A673 (cell line): Measurements from ENCODE around the gene CTTN. TPM values are rescaled to one million over a fixed set of nuclear protein-coding genes. Genes with fewer than 3 reads are reported as not detected.

Experiments used
- BruUV-seq: library from RNA; stranded (reverse); fragments of 400-500 nt; replicated peaks from 2 replicates; lab custom pipeline; 2021; lab: Mats Ljungman, UMichigan
- CTCF ChIA-PET: fragments of 300-600 bp; sonication (Branson Sonifier 250); formaldehyde crosslinking; loops from one replicate; lab custom pipeline; 2022; ENCODE audit warnings: antibody characterized with exemption; lab: Charles Lee
- POLR2A ChIA-PET: fragments of 300-600 bp; sonication (Branson Sonifier 250); formaldehyde crosslinking; loops from one replicate; lab custom pipeline; 2022; ENCODE audit warnings: antibody characterized with exemption; ENCODE audit not compliant: low non-redundant PET; lab: Charles Lee
- DNase-seq: peaks from one replicate; pipeline ENCODE4 v3.0.0-alpha.2; 2015; ENCODE audit warnings: low spot score
- H3K27ac ChIP-seq: fragments of 200-600 bp; sonication (generic); 2 replicates; pipeline ENCODE4 v1.5.1; 2016; ENCODE audit warnings: mixed run types, low read depth, mild to moderate bottlenecking, mixed read lengths, antibody characterized with exemption, low read length; ENCODE audit not compliant: poor library complexity, severe bottlenecking
- H3K27me3 ChIP-seq: fragments of 200-600 bp; sonication (generic); replicated peaks from 2 replicates; pipeline ENCODE4 v1.6.1; 2017; ENCODE audit warnings: mixed run types, low read depth, mild to moderate bottlenecking, mixed read lengths, antibody characterized with exemption, low read length; ENCODE audit not compliant: insufficient read depth, poor library complexity
- H3K36me3 ChIP-seq: fragments of 200-600 bp; sonication (generic); 2 replicates; pipeline ENCODE4 v1.6.1; 2016; ENCODE audit warnings: mixed run types, mild to moderate bottlenecking, mixed read lengths, antibody characterized with exemption, low read length; ENCODE audit not compliant: insufficient read depth, poor library complexity, severe bottlenecking
- H3K4me1 ChIP-seq: fragments of 200-600 bp; sonication (generic); 2 replicates; pipeline ENCODE4 v1.6.1; 2017; ENCODE audit warnings: mixed run types, mild to moderate bottlenecking, mixed read lengths, antibody characterized with exemption, low read length; ENCODE audit not compliant: insufficient read depth, poor library complexity, severe bottlenecking
- H3K4me3 ChIP-seq: fragments of 200-600 bp; sonication (generic); 2 replicates; pipeline ENCODE4 v1.5.1; 2016; ENCODE audit warnings: low read depth, mixed run types, mild to moderate bottlenecking, mixed read lengths, low read length; ENCODE audit not compliant: poor library complexity, severe bottlenecking
- H3K9me3 ChIP-seq: fragments of 200-600 bp; sonication (generic); 2 replicates; pipeline ENCODE4 v1.6.1; 2016; ENCODE audit warnings: mixed run types, low read depth, mild to moderate bottlenecking, mixed read lengths, antibody characterized with exemption, low read length; ENCODE audit not compliant: poor library complexity, severe bottlenecking
- EZH2 ChIP-seq: fragments of 200-600 bp; sonication (generic); IDR thresholded peaks from 2 replicates; pipeline ENCODE4 v1.6.1; 2017; ENCODE audit warnings: borderline replicate concordance, low read depth, mild to moderate bottlenecking, mixed read lengths, antibody characterized with exemption, low read length; ENCODE audit not compliant: poor library complexity, severe bottlenecking
- intact Hi-C: fragments of 100-400 bp; cut with micrococcal nuclease; formaldehyde crosslinking; loops from one replicate; pipeline ENCODE4 v1.10.0; 2022; ENCODE audit not compliant: unreplicated experiment
- total RNA-seq: library from RNA; stranded (reverse); gene quantifications from 2 replicates; pipeline ENCODE4 v1.2.3, GENCODE V29; 2021
- TF ChIP-seq, protein P1 (sequence below): fragments of 300-800, 200-600 bp; sonication (generic); conservative IDR thresholded peaks from 2 replicates; pipeline ENCODE4 v1.5.1; 2017; ENCODE audit warnings: low read depth, mild to moderate bottlenecking, antibody characterized with exemption, low read length, moderate library complexity, mixed read lengths

CTTN gene
- total RNA-seq, 1 experiment from 2014 or later: 247 TPM

GRCh38 chr11:70364745-70365543 is 33.4 kb upstream of the CTTN start:
- H3K36me3 ChIP-seq: peaks cover 60% of the 10 kb centered on the region
- H3K4me3 ChIP-seq: no peak overlapping the region
- POLR2A ChIA-PET: no interaction called here
- H3K27ac ChIP-seq: no peak overlapping the region
- no TSS peak for BruUV-seq
- H3K27me3 ChIP-seq: no peaks in the 10 kb centered on the region
- intact Hi-C loops: no loop called here
- CTCF ChIA-PET: no interaction called here
- H3K4me1 ChIP-seq: peaks cover 6% of the 10 kb centered on the region
- DNase-seq: no peak
- TF ChIP-seq, protein P1, sequence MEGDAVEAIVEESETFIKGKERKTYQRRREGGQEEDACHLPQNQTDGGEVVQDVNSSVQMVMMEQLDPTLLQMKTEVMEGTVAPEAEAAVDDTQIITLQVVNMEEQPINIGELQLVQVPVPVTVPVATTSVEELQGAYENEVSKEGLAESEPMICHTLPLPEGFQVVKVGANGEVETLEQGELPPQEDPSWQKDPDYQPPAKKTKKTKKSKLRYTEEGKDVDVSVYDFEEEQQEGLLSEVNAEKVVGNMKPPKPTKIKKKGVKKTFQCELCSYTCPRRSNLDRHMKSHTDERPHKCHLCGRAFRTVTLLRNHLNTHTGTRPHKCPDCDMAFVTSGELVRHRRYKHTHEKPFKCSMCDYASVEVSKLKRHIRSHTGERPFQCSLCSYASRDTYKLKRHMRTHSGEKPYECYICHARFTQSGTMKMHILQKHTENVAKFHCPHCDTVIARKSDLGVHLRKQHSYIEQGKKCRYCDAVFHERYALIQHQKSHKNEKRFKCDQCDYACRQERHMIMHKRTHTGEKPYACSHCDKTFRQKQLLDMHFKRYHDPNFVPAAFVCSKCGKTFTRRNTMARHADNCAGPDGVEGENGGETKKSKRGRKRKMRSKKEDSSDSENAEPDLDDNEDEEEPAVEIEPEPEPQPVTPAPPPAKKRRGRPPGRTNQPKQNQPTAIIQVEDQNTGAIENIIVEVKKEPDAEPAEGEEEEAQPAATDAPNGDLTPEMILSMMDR: no peak
- no peak for TF ChIP-seq EZH2
- H3K9me3 ChIP-seq: no peaks in the 10 kb centered on the region

DNA sequence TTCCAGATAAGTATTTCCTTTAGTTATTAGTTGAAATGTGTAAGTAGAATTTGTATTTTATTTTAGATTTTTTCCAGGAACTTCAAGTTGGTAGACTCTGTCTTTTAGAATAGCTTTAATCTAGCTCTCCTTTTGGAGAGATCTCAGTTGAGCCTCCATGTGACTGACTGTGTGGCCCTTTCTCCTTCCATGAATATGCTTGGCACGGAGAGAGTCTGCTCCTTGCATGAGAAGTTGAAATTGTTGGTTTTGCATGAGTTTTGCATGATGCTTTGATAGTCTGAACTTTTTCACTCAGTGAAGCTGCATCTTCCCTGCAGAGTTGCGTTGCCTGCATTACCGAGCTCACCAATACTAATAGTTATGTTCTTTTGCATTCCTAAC is 32.8 kb upstream of the CTTN start:
- no TSS peak for BruUV-seq
- no peak for TF ChIP-seq EZH2
- TF ChIP-seq, protein P1: no peak
- DNase-seq: no peak
- POLR2A ChIA-PET: no interaction called here
- Histone ChIP-seq H3K27ac (no peak overlapping the region), H3K4me3 (no peak overlapping the region), H3K27me3 (no peaks in the 10 kb centered on the region), H3K9me3 (no peaks in the 10 kb centered on the region), H3K36me3 (peaks cover 60% of the 10 kb centered on the region), H3K4me1 (peaks cover 6% of the 10 kb centered on the region)
- CTCF ChIA-PET: no interaction called here
- intact Hi-C loops: no loop called here

DNA sequence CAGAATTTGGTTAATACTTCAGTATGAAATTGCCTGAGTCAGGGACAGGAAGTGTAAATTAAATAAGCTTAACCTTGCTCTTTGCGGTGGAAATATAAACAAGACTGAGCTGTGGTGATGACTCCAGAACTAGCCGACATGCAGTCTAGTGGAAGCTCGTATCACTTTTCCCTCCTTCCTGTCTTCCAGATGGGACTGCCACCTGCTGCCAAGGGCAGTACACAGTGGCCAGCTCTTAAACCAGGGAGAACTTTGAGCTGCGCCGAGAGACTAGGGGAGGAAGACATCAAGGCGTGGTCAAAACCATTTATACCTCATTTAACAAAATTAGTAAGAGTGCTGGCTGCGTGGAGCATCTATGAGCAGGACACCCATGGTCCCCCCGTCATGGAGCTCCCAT is 31.3 kb upstream of the CTTN start:
- POLR2A ChIA-PET: interaction anchor here (0.6 kb wide), 1 partner anchor 31 kb away, joined by 4 read pairs; the partner anchor contains the start of gene CTTN

More for the DNA sequence above, 31.3 kb upstream of the CTTN start:
- intact Hi-C loops: no loop called here
- CTCF ChIA-PET: no interaction called here
- DNase-seq: peak; percentile 35
- Histone ChIP-seq H3K9me3 (no peaks in the 10 kb centered on the region), H3K4me1 (peaks cover 6% of the 10 kb centered on the region), H3K27ac (no peak overlapping the region), H3K4me3 (no peak overlapping the region), H3K36me3 (peaks cover 55% of the 10 kb centered on the region), H3K27me3 (no peaks in the 10 kb centered on the region)
- no peak for TF ChIP-seq EZH2
- TF ChIP-seq, protein P1: no peak
- BruUV-seq: no TSS peak
